CD4-positive, alpha-beta T cell treated with Interleukin-17A for 1 hour (primary cell): ENCODE measurements around the gene TMEM156.
A peak's percentile ranks its signal among the peaks of the same experiment; 100 is the strongest.
"Not testable (repeated sequence)": the region's sequence is repeated elsewhere in the genome, so short reads cannot be mapped to it uniquely, and the experiment has no call there.

Experiments used
- DNase-seq: peaks from one replicate; pipeline ENCODE4 v3.0.0-alpha.2; 2020

The TMEM156 gene

GRCh38 chr4:38988353-38988752 lies 43.9 kb downstream of the TMEM156 start:
- DNase-seq: not testable (repeated sequence)

GRCh38 chr4:38987491-38987890 lies 44.7 kb downstream of the TMEM156 start:
- no peak for DNase-seq

- no peak for DNase-seq
Measured at GRCh38 chr4:38985410-38986100, 46.7 kb downstream of the TMEM156 start.

- no peak for DNase-seq
Measured at GRCh38 chr4:38983787-38984598, 48.2 kb downstream of the TMEM156 start.

DNA sequence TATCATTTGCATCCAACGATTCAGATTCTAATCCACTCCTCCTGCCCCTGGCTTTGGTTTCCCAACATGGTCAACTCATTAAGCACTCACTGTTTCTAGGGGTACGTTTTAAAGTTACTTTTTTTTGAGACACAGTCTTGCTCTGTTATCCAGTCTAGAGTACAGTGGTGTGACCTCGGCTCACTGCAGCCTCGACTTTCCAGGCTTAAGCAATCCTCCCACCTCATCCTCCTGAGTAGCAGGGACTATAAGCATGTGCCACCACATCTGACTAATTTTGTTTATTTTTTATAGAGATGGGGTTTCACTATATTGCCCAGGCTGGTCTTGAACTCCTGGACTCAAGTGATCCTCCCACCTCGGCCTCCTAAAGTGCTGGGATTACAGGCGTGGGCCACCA lies 48.9 kb downstream of the TMEM156 start:
- DNase-seq: no peak

DNA sequence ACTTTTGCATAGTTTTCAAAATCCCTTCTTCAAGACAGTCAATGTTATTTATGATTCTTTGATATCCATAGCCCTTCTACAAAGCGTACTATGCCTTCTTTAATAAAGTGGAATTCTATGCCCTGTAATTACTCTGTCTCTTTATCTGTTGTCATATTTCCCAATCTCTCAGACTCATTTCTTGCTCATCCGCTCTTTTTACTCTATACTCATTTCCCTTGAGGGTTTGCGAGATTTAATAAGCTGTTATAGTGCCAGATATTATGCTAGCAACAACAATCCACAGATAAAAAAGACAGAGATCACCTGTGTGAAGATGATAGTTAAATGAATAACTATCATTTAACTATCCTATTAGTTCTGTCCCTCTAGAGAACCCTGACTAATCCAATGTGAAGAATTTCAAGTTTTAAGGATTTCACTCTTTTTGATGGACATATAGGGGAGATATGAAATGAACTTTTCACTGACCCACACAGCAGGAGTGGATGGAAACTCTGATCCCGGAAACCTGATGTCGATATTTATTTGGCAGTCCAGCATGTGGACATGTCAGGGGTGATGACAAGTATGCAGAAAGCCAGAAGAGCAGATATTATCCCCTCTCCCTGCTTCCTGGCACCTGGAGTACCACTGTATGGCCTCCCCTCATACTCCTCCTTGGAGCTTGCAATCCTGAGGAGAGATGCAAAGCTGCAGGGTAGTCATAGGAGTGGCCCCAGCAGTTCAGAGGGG lies 49.7 kb downstream of the TMEM156 start:
- DNase-seq: no peak

DNA sequence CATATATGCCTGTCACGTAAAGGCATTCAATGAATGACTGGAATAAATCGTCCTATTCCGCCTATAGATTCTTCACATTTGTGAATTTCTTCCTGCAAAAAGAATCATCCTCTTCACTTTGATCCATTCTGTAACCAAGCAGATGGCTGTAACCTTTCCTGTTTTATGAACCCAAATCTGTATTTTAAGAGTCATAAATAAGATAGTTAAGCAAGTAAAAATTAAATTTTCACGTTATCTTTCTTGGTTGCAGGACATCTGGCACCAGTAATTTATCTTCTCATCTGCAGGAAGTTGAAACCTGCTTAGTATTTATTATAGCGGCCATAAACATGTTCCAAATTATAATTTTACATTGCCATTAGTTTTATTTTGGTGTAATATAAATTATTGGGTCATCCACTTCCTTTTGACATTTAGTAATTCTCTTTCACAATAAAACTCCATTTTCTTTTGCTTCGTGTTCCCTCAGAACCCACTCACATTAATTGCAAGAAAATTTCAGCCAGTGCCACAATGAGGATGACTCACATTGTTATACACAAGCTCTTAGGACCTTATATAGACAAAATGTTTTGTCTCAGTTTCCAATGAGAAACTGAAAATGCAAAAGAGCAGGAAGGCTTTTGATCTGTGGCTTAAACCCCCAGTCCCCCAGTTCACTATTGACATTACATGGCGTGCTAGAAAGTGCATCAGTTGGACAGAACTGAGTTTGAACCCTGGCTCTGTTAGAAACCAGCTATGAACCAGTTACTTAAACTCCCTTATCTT lies 51.1 kb downstream of the TMEM156 start:
- DNase-seq: no peak

- no peak for DNase-seq
Measured at GRCh38 chr4:38979511-38980230, 52.5 kb downstream of the TMEM156 start.

DNA sequence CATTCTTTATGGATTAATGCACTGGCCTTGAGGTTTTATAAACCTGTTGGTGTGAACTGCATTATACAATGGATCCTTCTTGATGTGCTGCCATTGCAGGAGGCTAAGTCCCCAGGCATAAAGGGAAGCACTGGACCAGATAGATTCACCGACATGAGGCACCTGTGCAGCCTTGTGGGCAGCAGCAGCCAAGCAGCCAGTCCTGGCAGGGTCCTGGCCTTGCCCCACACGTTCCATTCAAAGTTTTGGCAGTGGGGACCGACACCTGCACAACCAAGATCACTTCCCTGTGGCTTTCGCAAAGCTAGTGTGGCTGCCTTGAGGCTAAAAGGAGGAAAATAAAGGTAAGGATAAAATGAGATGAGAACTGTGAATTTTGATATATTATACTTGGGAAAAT lies 53.1 kb downstream of the TMEM156 start:
- DNase-seq: no peak

DNA sequence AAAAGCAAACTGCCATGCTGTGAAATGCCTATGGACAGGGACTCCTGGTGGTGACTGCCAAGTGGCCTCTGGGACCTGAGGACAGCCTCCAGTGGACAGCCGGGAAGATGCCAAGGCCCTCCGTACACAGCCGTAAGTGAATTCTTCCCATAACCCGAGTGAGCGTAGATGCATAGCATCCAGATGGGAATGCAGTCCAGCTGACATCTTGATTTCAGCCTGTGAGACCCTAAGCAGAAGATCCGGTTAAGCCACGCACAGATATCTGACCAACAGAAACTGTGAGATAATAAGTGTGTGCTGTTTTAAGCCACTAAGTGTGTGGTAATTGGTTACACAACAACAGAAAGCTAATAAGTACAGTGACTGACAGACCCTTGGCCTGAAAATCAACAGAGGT lies 55.9 kb downstream of the TMEM156 start:
- DNase-seq: no peak

GRCh38 chr4:38968668-38969067 lies 63.5 kb downstream of the TMEM156 start:
- DNase-seq: no peak

DNA sequence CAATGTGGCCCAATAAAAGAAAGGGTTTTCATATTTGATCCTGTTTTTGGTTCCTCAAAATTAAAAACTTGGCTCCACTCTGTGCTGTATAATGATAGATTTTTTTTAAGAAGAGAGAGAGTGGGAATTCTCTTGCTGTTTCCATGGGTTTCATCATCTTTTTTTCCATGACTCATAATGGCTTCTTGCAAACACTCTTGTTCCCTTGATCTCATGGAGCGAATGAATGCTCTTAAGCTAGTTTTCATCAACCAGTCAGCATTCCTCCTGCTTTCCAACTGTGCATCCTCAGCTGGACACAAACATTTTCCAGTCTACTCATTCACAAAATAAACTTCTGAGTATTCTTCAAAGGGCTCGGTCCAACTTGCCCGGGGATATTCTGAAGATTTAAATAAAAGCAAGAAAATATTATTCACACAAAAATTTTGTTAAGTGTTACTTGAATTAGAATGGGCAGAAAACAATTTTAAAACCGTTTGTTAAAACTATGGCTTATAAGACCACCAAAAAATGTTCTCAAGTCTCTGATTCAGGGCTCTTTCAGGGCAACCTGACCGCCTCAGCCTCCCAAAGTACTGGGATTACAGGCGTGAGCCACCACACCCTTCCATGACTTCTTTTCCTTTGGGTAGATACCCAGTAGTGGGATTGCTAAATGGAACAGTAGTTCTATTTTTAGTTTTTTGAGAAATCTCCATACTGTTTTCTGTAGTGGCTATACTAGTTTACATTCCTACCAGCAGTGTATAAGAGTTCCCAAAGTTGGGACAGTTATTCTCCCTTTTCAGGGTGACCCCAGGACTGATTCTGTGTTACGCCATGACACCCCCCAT lies 64.7 kb downstream of the TMEM156 start:
- DNase-seq: no peak

DNA sequence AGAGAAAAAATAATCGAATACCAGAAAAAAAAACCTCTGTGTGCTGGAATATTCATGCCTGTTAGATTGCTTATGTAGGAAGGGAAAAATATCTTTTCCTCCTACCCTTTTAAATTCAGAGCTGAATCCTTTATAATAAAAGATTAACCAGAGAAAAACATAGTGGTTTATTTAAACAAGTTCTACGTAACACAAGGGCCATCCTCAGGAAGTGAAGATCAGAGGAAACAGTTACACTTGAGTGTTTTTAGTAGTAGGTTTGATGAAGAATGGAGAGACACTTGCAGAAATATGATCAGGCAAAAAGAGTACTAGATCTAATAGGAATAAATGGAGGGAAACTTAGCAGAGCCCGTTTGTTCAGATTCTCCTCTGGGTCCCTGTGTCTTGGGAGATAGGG lies 66.3 kb downstream of the TMEM156 start:
- no peak for DNase-seq

DNA sequence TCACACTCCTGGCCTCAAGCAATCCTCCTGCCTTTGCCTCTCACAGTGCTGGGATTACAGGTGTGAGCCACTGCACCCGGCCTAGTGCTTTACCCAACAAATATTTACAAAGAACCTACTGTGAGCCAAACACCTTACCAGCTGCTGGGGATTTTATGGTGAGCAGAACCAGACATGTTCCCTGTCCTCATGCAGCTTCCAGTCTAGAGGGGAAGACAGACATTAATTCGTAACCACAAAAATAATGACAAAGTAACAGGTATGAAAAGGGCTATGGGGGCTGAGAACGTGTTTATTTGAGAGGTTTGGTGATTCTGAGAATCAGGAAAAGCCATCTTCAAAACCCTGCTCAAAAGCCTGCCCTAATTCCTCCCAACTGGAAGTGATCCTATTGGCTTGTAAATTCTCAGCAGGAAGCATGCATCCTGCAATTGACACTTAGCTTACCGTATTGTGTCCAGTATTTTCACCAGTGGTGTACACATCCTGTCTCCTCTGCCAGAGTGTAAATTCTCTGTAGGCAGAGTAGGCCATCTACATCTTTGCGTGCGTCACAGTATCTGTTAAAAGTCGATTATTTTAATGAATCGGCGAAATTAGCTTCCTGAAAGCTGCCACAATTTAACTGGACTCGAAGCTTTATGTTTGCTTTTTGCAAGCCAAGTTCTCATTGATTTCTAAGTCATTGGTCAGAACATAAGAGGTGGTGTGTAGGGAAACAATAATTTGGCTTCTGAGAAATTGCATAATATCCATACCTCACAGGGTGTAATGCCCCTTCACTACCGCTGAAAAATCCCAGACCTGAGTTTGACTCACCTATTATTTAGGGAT lies 67.0 kb downstream of the TMEM156 start:
- no peak for DNase-seq

DNA sequence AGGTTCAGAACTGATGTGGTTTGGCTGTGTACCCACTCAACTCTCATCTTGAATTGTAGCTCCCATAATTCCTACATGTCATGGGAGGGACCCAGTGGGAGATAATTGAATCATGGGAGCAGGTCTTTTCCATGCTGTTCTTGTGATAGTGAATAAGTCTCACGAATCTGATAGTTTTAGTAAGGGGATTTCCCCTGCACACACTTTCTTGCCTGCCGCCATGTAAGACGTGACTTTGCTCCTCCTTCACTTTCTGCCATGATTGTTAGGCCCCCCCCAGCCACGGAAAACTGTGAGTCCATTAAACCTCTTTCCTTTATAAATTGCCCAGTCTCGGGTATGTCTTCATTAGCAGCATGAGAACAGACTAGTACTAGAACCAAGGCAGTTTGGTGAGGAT lies 73.0 kb downstream of the TMEM156 start:
- DNase-seq: not testable (repeated sequence)

DNA sequence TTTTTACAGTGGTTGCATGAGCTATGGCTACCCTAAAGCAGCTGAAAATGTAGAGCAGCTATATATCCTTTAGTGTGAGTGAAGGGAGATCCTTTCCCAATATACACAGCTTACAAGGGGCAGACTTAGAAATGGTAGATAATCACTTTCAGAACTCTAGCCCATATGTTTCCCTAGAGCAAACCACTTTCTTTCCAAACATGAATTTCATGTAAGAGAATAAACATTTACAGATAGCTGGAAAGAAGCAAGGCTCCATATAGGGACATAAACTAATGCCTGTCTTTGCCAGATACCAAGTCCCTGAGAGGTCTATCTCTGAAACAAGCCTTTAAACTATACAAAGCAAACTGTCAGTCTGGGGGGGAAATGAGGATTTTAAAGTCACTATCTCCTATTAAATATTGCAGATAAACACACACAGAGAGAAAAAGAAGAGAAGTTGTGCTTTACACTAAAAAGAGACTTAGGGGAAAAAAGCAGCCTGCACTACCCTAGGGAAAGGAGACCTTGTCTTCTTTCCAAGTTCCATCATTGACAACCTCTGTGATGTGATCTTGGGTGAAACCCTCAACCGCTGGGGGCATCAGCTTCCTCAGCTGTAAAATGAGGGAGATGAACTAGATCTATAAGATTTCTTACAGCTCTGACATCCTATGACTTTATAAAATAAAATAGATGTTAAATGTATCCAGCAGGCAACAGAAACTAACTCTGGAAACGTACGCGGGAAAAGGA lies 73.6 kb downstream of the TMEM156 start:
- no peak for DNase-seq

DNA sequence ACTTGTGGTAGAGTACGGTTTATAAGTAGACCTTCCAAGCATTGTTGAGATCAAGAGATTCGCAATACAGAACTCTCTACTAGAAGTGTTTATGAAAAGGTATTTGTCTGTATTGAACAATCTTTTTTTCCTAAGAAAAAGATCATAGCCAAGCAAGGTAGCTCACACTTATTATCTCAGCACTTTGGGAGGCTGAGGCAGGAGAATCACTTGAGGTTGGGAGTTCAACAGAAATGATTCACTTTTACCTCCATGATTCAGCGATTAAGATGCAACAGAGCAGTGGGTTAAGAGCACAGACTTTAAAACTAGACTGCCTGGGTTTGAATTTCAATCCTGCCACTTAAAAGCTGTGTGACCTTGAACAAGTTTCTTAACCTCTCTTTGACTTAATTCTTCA lies 74.3 kb downstream of the TMEM156 start:
- DNase-seq: no peak

GRCh38 chr4:38957261-38957815 lies 74.9 kb downstream of the TMEM156 start:
- DNase-seq: peak; percentile 4

- DNase-seq: no peak
Measured at GRCh38 chr4:38955957-38956356, 76.3 kb downstream of the TMEM156 start.
